Measurements from ENCODE around the gene KIAA1328.

Gene KIAA1328

GRCh38 chr18:37231251-37231650, 402.3 kb downstream of the KIAA1328 start:
- DNase-seq: no peak

DNA sequence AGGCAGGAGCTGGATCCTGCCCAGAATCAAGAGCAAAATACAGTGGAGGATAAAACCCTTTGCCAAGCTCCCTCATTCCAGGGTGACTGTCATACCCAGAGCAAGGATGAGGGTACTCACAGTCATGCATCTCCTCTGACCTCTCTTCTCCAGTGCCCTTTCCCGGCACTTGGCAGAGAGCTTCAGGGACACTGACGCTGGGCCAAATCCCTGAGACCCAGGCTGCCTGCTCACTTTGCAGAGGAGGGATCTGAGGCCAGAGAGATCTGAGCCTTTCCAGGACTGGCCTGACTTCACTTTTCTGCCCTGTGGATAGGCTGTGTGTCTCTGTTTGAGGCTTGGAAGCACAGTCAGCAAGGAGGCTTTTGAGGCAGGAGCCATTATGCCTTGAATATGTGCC, 406.7 kb downstream of the KIAA1328 start:
- DNase-seq: no peak

DNA sequence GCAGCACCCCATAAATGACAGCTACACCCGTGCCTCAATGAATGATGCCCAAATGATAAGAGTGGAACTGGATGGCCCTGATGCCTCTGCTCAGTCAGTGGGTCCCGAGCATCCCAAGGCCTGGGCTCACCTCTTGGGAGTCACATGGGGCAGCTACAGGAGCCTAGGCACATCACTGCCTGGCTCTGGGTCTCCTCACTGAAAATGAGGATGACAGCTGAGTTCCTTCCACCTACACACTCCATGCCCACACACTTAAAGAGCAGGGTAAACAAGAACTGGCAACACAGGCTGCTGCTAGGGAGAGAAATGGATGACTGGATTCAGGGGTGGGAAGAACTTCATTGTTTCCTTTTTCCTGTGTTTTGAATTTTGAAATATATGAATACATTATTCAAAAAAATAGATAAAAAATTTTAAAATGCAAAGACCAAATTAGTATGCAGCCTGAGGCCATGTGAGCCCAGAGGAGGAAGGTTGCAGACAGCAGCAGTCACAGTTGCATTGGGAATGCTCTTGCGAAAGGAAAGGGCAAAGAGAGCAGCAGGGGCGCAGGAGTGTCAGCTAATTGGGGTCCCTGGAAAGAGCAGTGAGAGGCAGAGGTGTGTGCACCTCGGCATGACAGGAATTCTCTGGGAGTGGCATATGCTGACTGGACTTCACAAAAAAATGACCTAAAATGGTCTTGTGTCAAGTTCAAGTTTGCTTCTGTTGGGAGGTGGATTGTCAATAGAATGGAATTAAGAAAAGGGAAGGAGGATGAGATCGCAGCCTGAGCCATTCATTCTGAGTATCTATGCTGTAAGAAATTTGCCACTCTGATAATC, 409.6 kb downstream of the KIAA1328 start:
- no peak for DNase-seq

GRCh38 chr18:37242091-37242490, 413.2 kb downstream of the KIAA1328 start:
- no peak for DNase-seq

GRCh38 chr18:37242826-37243560, 414.1 kb downstream of the KIAA1328 start:
- DNase-seq: no peak

GRCh38 chr18:37243741-37244140, 414.8 kb downstream of the KIAA1328 start:
- DNase-seq: no peak

GRCh38 chr18:37244618-37245017, 415.7 kb downstream of the KIAA1328 start:
- no peak for DNase-seq

- no peak for DNase-seq
Observed at GRCh38 chr18:37246779-37247340, 417.9 kb downstream of the KIAA1328 start.

- no peak for DNase-seq
Observed at GRCh38 chr18:37247497-37248161, 418.7 kb downstream of the KIAA1328 start.

- no peak for DNase-seq
Observed at GRCh38 chr18:37248281-37248680, 419.4 kb downstream of the KIAA1328 start.

DNA sequence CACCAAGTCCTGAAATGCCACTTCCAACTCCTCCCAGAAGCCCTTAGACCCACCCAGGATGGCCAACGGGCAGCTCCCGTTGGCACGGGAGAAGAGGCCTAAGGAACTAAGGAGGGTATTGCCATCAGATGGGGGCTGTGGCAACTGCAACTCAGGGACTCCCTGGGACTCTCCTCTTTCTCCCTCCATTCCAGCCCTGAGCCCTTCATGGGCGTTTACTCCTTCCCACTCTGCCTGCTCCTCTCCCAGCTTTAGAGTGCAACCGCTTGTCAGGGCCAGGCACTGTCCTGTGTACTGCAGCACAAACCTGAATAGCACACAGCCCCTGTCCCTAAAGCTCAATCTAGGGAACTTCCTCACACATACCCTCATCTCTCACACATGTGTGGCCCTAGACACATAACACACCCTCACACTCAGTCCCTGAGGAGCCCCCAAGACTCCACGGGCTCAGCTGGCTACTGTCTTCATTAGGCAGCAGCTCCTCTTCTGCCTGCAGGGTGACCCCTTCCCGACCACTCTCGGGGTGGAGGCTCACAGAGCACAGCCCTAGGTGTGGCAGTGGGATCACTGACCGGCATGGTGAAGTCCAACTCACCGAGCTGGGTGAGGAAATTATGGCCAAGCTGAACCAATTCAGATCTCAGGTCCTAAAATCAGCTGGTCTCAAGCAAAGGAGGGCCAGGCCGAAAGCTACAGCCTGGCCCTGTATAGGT, 420.4 kb downstream of the KIAA1328 start:
- DNase-seq: no peak

DNA sequence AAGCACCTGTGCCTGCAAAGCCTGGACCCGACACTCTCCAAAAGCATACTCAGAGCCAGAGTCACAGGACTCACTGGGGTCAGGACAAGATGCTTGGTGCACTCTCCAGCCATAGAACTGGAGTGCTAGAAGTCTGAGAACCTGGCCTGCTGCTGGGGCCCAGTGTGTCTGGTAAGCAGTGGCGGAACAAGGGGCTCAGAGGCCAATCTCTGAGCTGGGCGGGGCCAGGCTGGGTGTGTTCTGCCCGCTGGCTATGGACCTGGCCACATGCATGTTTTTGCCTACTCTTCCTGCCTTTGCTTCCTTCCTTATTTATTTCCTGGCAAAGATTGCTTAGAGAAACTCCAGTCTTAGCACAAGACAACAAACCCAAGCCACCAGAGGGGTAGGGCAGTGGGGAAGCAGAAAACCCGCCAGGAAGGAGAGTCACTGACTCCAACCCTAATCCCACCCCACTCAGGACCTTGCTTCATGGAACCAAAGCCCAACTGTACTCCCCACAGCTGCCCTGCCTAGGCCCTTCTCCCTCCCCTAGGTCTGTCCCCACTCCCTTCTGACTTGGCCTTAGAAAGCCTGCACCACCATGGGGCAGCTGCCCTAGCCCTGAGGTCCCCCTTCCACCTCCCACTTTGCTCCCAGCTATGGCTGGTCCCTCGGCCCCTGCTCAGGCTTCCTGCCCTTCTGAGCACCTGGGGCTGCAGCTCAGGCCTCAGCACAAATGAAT, 421.1 kb downstream of the KIAA1328 start:
- no peak for DNase-seq

DNA sequence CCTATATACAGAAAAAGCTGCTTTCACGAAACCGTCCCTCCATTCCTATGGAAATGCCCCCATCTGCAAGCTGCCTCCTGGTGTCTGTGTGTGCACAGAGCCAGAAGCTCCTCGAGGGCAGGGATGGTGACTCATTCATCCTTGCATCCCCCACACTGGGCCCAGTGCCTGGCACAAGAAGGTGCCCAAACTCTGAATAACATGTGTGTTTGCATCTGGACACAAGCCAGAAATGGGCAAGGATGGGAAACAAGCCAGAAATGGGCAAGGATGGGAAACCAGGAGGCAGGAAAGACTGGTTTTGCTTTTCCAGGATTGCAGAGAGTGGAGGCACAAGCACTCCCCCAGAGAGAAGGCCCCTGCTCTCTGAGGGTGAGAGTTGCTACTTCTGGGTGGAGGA, 422.8 kb downstream of the KIAA1328 start:
- DNase-seq: no peak

DNA sequence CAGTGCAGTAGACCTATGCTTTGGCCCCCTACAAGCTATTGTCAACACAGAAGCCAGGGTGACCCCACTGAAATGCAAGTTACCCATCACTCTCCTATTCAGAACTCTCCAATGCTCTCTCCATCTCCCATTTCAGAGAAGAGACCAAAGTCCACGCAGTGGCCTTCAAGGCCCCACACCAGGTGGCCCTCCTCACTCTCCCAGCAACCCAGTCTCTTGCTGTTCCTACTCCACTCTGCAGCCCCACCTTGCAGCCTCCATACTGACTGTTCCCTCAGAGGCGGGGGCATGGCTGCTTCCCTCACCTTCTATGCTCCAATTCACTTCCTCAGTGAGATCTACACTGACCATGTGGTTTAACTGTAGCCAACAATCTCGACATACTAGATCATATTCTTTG, 423.4 kb downstream of the KIAA1328 start:
- DNase-seq: no peak

GRCh38 chr18:37252854-37253393, 424.0 kb downstream of the KIAA1328 start:
- DNase-seq: no peak

GRCh38 chr18:37253394-37254235, 424.7 kb downstream of the KIAA1328 start:
- DNase-seq: no peak

DNA sequence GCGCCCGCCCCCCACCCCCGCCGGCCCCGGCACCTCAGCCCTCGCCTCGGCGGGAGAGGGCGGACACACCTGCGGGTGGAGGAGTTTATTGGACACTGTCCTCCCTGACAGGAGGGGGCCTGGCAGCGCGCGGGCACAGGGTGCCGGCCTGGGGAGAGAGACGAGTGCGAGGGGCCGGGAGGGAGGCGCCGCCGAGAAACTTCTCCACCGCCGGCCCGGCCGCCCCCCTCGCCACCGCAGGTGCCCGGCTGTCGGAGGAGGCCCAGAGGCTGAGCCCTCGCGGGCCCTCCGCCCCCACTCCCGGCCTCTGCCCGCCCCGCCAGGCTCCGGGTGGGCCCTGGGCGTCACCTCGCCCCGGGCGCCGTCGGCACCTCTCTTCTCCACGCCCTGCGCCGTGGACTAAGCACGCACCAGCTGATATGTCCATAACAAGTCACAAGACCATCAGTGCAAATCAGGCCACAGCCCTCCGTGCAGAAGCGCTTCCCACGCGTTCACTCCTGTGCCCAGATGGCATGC, 425.4 kb downstream of the KIAA1328 start:
- DNase-seq: no peak

DNA sequence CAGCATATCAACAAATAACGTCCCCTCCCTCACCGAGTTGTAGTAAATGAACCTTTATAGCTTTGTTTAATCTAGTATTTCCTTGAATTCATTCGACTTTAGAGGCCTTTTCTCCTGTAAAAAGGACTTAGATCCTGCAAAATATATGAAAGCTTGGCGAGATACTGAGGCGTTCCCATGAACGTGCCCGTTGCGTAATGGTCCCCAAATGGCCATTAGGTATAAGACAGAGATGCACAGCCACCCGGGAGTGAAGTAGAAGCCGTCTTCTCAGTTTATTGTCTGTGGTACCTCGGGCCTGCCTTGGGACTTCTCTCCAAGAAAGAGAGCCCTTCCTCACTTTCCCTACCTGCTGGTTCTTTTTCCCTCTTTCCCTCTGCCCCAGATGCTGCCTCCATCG, 426.0 kb downstream of the KIAA1328 start:
- no peak for DNase-seq

DNA sequence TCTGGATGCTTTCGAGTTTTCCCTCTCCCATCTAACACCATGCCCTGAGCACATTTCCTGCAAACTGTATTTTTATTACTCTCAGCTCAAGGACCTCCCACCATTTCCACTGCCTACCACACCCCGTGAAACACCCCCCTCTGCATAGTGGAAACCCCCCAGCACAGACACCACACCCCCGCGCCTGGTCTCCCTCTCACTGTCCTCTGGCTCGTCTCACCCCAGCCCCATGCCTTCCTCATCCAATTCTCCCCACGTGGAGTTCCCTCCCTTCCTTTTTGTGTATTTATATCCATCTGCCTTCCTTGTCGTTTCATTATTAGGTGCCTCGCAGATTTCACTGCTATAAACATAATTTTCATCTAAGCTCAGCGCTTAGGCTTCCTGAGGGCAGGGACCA, 429.2 kb downstream of the KIAA1328 start:
- no peak for DNase-seq

DNA sequence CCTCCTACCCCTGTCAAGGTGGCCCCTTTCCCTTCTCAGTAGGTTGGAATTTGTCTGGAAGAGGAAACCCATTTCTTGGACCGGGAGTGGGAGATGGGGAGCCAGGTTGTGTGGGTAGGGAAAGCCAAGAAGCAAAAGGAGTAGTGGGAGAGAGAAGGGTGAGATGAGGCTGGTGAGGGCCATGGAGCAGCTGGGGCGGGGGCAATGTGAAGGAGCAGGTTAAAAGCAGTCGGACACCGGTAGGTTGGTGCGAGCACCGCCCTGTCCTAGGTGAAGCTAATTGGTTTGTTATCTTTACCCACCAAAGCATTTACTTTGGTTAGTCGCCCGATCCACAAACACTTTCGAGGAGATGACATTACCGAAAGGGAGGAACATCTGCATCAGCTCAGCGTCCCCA, 429.9 kb downstream of the KIAA1328 start:
- no peak for DNase-seq

DNA sequence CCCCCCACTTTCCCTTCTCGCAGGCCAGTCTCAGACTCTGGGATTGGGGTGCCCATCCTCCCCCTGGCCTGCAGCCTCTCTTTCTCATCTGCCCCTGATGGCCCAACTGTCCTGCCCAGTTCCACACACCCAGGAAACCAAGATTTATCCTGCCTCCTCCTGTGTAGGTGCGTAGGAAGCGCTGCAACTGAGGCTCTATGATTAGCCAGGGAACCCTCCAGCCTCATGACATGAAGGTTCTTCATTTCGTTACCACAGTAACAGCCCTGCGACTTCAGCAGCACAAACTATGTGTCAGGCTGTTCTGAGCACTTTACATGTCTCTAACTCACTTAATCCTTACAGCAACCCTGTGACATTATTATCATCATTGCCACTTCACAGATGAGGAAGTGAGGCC, 430.8 kb downstream of the KIAA1328 start:
- DNase-seq: no peak

Data from NCI-H524 treated with DMSO at 0.1 percent for 48 hours (cell line).